ENCODE measurements around the gene TMEFF1. TPM values are rescaled to one million over a fixed set of nuclear protein-coding genes. Genes with fewer than 3 reads are reported as not detected.

TMEFF1 gene
- total and polyA plus RNA-seq, 2 of the 8 experiments (the other 6 are each of a cell fraction or from before 2014, with no cell fraction given): 13.5 to 68.2 TPM

- TF ChIP-seq ZNF274 (IDR thresholded peaks at IDR 0.05; ENCODE audit: borderline replicate concordance, extremely low read depth, low read length) (no peak), CEBPB (IDR thresholded peaks at IDR 0.05; ENCODE audit: low read depth, low read length) (no peak), SRF (IDR thresholded peaks at IDR 0.05; ENCODE audit: low read depth, low read length) (peak; percentile 33; the same call in 1 of the 2 replicates), TCF12 (IDR thresholded peaks at IDR 0.05; ENCODE audit: low read depth, low read length) (no peak), HDAC6 (IDR thresholded peaks at IDR 0.05; ENCODE audit: low read depth, low read length) (no peak)
These were observed 128.3 kb downstream of the TMEFF1 start (continued) for GRCh38 chr9:100601216-100601615.
